SK-N-SH (cell line): Measurements from ENCODE around the gene CPS1. TPM values are rescaled to one million over a fixed set of nuclear protein-coding genes. Genes with fewer than 3 reads are reported as not detected.

Experiments
- CTCF ChIA-PET: fragments of 300-600, 350-600 bp; formaldehyde crosslinking; extraction: SDS; loops from one replicate; lab custom pipeline; 2021; lab: Yijun Ruan, JAX
- POLR2A ChIA-PET: fragments of 350-600 bp; sonication (Branson Sonifier 250); formaldehyde crosslinking; extraction: SDS; loops from one replicate; lab custom pipeline; 2020; ENCODE audit warnings: antibody characterized with exemption, inconsistent platforms; lab: Yijun Ruan, JAX
- DNase-seq: peaks from one replicate; pipeline ENCODE4 v3.0.0; 2012
- H2AFZ ChIP-seq: fragments of 200-600 bp; sonication (generic); 2 replicates; pipeline ENCODE4 v1.8.1; 2016; ENCODE audit warnings: antibody characterized with exemption, mild to moderate bottlenecking, low read depth
- H3F3A ChIP-seq: fragments of 200-600 bp; sonication (generic); replicated peaks from 2 replicates; pipeline ENCODE3; 2016; ENCODE audit warnings: antibody characterized with exemption, mild to moderate bottlenecking; ENCODE audit not compliant: insufficient read depth
- H3K27ac ChIP-seq, 2 experiments: fragments of 200-500 bp in 1 of 2; fragments of 200-600 bp in 1 of 2; sonication (Bioruptor generic) in 1 of 2; sonication (generic), shearing (Covaris generic) in 1 of 2; 2 replicates each; pipeline versions ENCODE4 v1.5.1 to v1.6.1; 2014 to 2016; ENCODE audit warnings: low read depth in 2 of 2, inconsistent platforms in 1 of 2, low read length in 1 of 2, mild to moderate bottlenecking in 1 of 2, mixed read lengths in 1 of 2
- H3K27me3 ChIP-seq: fragments of 200-600 bp; sonication (generic), shearing (Covaris generic); 2 replicates; pipeline ENCODE4 v1.6.1; 2016; ENCODE audit warnings: mixed run types; ENCODE audit not compliant: insufficient read depth
- H3K36me3 ChIP-seq, 2 experiments: fragments of 200-500 bp in 1 of 2; fragments of 200-600 bp in 1 of 2; sonication (Bioruptor generic) in 1 of 2; sonication (generic) in 1 of 2; replicated peaks in 1 of 2; 2 replicates each; pipeline versions ENCODE3 to v1.5.1; 2014 to 2016; ENCODE audit warnings: low read length in 1 of 2, mild to moderate bottlenecking in 1 of 2; ENCODE audit not compliant: insufficient read depth in 2 of 2, control insufficient read depth in 1 of 2
- H3K4me1 ChIP-seq, 2 experiments: fragments of 200-500 bp in 1 of 2; fragments of 200-600 bp in 1 of 2; sonication (Bioruptor generic) in 1 of 2; sonication (generic), shearing (Covaris generic) in 1 of 2; 2 replicates each; pipeline versions ENCODE4 v1.5.1 to v1.6.1; 2014 to 2016; ENCODE audit warnings: low read depth in 1 of 2, low read length in 1 of 2, mixed run types in 1 of 2; ENCODE audit not compliant: insufficient read depth in 2 of 2, control insufficient read depth in 1 of 2
- H3K4me2 ChIP-seq: fragments of 200-600 bp; sonication (generic), shearing (Covaris generic); 2 replicates; pipeline ENCODE4 v1.6.1; 2017; ENCODE audit warnings: mixed run types
- H3K4me3 ChIP-seq, 2 experiments: fragments of 200-500 bp in 1 of 2; fragments of 200-600 bp in 1 of 2; sonication (Bioruptor generic) in 1 of 2; sonication (generic), shearing (Covaris generic) in 1 of 2; 2 replicates each; pipeline versions ENCODE4 v1.5.1 to v1.8.1; 2014 to 2016; ENCODE audit warnings: low read depth in 2 of 2, inconsistent platforms in 1 of 2, low read length in 1 of 2, mild to moderate bottlenecking in 1 of 2, mixed read lengths in 1 of 2, moderate library complexity in 1 of 2
- H3K79me2 ChIP-seq: fragments of 200-600 bp; sonication (generic); 2 replicates; pipeline ENCODE4 v1.8.1; 2017; ENCODE audit warnings: mild to moderate bottlenecking; ENCODE audit not compliant: insufficient read depth
- H3K9ac ChIP-seq: fragments of 200-600 bp; sonication (generic); 2 replicates; pipeline ENCODE4 v1.6.1; 2017; ENCODE audit warnings: mixed run types
- H3K9me2 ChIP-seq: fragments of 200-600 bp; sonication (generic); 2 replicates; pipeline ENCODE4 v1.6.1; 2017; ENCODE audit warnings: mixed run types
- H3K9me3 ChIP-seq: fragments of 200-600 bp; sonication (generic); 2 replicates; pipeline ENCODE4 v1.6.1; 2017; ENCODE audit warnings: mixed run types, mild to moderate bottlenecking, moderate library complexity
- H4K20me1 ChIP-seq: fragments of 200-600 bp; sonication (generic); 2 replicates; pipeline ENCODE4 v1.6.1; 2017; ENCODE audit warnings: mild to moderate bottlenecking, mixed run types; ENCODE audit not compliant: insufficient read depth
- ELF1 ChIP-seq: IDR thresholded peaks from 2 replicates; pipeline ENCODE4 v1.4.0; 2012
- EZH2phosphoT487 ChIP-seq: fragments of 200-600 bp; sonication (generic); IDR thresholded peaks from 2 replicates; pipeline ENCODE4 v1.6.1; 2017; ENCODE audit warnings: low read depth, mixed run types, mild to moderate bottlenecking, antibody characterized with exemption, moderate library complexity, borderline replicate concordance
- GABPA ChIP-seq: IDR thresholded peaks from 2 replicates; pipeline ENCODE4 v1.4.0; 2012; ENCODE audit warnings: low read depth, mild to moderate bottlenecking
- GATA2 ChIP-seq: sonication (generic); formaldehyde crosslinking; IDR thresholded peaks from 2 replicates; pipeline ENCODE4 v1.5.0; 2020; ENCODE audit warnings: mild to moderate bottlenecking, missing genetic modification reagents
- JUND ChIP-seq: IDR thresholded peaks from 2 replicates; pipeline ENCODE4 v1.4.0; 2012
- MEF2A ChIP-seq: IDR thresholded peaks from 2 replicates; pipeline ENCODE4 v1.4.0; 2012; ENCODE audit warnings: low read depth, borderline replicate concordance
- MXI1 ChIP-seq: IDR thresholded peaks from 2 replicates; pipeline ENCODE4 v1.6.1; 2012; ENCODE audit warnings: mild to moderate bottlenecking, low read depth, low read length, improper control_type of control experiment
- POLR2AphosphoS5 ChIP-seq: IDR thresholded peaks from 2 replicates; pipeline ENCODE4 v1.6.1; 2012; ENCODE audit warnings: low read depth, low read length
- SIN3A ChIP-seq: IDR thresholded peaks from 2 replicates; pipeline ENCODE4 v1.6.1; 2012; ENCODE audit warnings: low read depth, mild to moderate bottlenecking, low read length, moderate library complexity, borderline replicate concordance
- TAF1 ChIP-seq: IDR thresholded peaks from 2 replicates; pipeline ENCODE4 v1.6.1; 2012; ENCODE audit warnings: low read depth, mild to moderate bottlenecking, low read length, moderate library complexity, borderline replicate concordance
- WGBS: methylation state at CpG from one replicate; pipeline ENCODE4 v1.1.6; 2017; ENCODE audit warnings: low lambda C conversion rate; 5-methylcytosine and 5-hydroxymethylcytosine counted together
- polyA plus RNA-seq, 3 experiments: library from polyadenylated mRNA; depleted of rRNA; stranded (reverse); fragments of >200 nt; gene quantifications; 2 replicates each; pipeline ENCODE4 v1.2.3, GENCODE V29; 2012
- TF ChIP-seq, protein P1 (sequence below): IDR thresholded peaks from 2 replicates; pipeline ENCODE4 v1.4.0; 2012; ENCODE audit warnings: low read depth, borderline replicate concordance
- TF ChIP-seq, protein P2 (sequence below): IDR thresholded peaks from 2 replicates; pipeline ENCODE4 v1.4.0; 2012; ENCODE audit warnings: low read depth
- TF ChIP-seq, protein P3 (sequence below): fragments of 200-600 bp; sonication (generic); IDR thresholded peaks from 2 replicates; pipeline ENCODE4 v1.6.1; 2017; ENCODE audit warnings: antibody characterized with exemption, mild to moderate bottlenecking, moderate library complexity

Gene CPS1
- polyA plus RNA-seq, 1 of the 3 experiments (the other 2 are of a cell fraction) = 9.2 TPM

DNA sequence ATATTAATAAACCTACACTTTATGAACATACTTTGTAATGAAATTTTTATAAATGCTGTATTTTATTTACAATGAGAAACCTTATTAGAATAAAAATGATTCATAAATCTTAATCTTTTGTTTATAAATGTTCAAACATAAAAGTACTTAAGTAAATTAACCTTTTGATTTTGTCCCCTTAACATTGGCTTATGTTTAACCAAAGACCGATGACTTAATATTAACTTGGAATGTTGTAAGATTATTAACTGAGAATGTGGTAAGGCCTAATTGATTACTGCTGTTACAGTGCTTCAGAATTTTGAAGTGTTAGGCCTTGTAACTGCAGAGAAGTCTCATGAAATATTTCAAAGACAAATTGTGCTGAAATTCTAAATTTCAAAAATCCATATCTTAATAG lies 5.7 kb downstream of the CPS1 start:
- no peak for DNase-seq
- Histone ChIP-seq H3K9me3 (no peaks in the 10 kb centered on the region), H3K79me2 (no peaks in the 10 kb centered on the region), H3K4me3 (no peak overlapping the region), H3K9me2 (no peaks in the 10 kb centered on the region; the same call in 1 of the 2 replicates), H3K27me3 (no peaks in the 10 kb centered on the region), H3K9ac (no peak overlapping the region), H3K36me3 (peaks cover 0 to 3% of the 10 kb centered on the region in 2 experiments), H2AFZ (no peak overlapping the region), H3K4me2 (no peak overlapping the region), H3K4me1 (no peaks in the 10 kb centered on the region), H4K20me1 (no peaks in the 10 kb centered on the region), H3K27ac (no peak overlapping the region), H3F3A (no peaks in the 10 kb centered on the region)
- ChIA-PET CTCF (interaction anchor here (0.9 to 1.4 kb wide), 2 partner anchors 11 to 57 kb away, joined by 3 read pairs; no protein-coding TSS in a partner anchor), POLR2A (no interaction called here)
- WGBS = 80% methylated on average over 1 of the region's 1 CpG
- TF ChIP-seq, protein P1, sequence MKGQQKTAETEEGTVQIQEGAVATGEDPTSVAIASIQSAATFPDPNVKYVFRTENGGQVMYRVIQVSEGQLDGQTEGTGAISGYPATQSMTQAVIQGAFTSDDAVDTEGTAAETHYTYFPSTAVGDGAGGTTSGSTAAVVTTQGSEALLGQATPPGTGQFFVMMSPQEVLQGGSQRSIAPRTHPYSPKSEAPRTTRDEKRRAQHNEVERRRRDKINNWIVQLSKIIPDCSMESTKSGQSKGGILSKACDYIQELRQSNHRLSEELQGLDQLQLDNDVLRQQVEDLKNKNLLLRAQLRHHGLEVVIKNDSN = no peak
- no peak for TF ChIP-seq MEF2A
- TF ChIP-seq POLR2AphosphoS5 = no peak
- no peak for TF ChIP-seq JUND
- TF ChIP-seq EZH2phosphoT487 = no peak
- TF ChIP-seq, protein P2, sequence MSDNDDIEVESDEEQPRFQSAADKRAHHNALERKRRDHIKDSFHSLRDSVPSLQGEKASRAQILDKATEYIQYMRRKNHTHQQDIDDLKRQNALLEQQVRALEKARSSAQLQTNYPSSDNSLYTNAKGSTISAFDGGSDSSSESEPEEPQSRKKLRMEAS = no peak
- no peak for TF ChIP-seq TAF1
- no peak for TF ChIP-seq MXI1

DNA sequence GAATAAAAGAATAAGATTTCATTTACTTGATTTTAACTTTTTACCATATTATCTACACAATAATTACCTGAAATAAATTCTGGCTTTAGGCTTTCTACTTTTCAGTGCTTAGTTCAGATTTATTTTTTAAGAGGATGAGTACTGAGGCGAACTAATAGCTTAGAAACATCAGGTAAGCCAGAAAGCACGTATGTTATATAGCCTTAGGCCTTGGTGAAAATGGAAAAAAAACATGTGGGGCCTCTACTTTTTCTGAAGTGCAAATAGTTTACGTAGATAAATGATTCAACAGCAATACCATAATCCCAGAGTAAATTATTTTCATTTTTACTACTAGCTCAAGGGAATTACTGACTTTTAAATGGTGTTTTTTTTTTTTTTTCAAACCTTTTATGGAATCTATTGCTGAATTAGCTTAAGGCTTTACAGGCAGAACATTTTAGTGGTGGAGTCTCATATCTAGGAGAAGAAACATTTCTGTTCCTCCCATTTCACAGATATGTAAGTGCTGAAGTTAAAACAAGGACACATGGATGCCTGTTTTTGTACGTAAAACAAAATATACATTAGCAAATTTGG lies 6.2 kb downstream of the CPS1 start:
- H3K9me2 ChIP-seq = no peaks in the 10 kb centered on the region; the same call in 1 of the 2 replicates
- no peaks in the 10 kb centered on the region for H3F3A ChIP-seq
- H4K20me1 ChIP-seq = no peaks in the 10 kb centered on the region
- TF ChIP-seq, protein P3, sequence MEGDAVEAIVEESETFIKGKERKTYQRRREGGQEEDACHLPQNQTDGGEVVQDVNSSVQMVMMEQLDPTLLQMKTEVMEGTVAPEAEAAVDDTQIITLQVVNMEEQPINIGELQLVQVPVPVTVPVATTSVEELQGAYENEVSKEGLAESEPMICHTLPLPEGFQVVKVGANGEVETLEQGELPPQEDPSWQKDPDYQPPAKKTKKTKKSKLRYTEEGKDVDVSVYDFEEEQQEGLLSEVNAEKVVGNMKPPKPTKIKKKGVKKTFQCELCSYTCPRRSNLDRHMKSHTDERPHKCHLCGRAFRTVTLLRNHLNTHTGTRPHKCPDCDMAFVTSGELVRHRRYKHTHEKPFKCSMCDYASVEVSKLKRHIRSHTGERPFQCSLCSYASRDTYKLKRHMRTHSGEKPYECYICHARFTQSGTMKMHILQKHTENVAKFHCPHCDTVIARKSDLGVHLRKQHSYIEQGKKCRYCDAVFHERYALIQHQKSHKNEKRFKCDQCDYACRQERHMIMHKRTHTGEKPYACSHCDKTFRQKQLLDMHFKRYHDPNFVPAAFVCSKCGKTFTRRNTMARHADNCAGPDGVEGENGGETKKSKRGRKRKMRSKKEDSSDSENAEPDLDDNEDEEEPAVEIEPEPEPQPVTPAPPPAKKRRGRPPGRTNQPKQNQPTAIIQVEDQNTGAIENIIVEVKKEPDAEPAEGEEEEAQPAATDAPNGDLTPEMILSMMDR = no peak
- no peak for TF ChIP-seq MEF2A
- TF ChIP-seq GABPA = no peak
- TF ChIP-seq EZH2phosphoT487 = no peak
- no peak for TF ChIP-seq GATA2 (CRISPR knock-in tag)
- TF ChIP-seq, protein P2 = no peak
- TF ChIP-seq ELF1 = no peak
- no peak for TF ChIP-seq MXI1
- no peak for TF ChIP-seq SIN3A
- TF ChIP-seq, all 33 proteins: peak for 0
- H3K79me2 ChIP-seq = no peaks in the 10 kb centered on the region
- no peak overlapping the region for H3K4me3 ChIP-seq
- no peaks in the 10 kb centered on the region for H3K4me1 ChIP-seq
- no peaks in the 10 kb centered on the region for H3K27me3 ChIP-seq
- no peak overlapping the region for H2AFZ ChIP-seq
- POLR2A ChIA-PET = no interaction called here
- no peak overlapping the region for H3K27ac ChIP-seq
- DNase-seq = no peak
- CTCF ChIA-PET = interaction anchor here (0.9 to 1.4 kb wide), 2 partner anchors 10 to 58 kb away, joined by 3 read pairs; no protein-coding TSS in a partner anchor
- no peak overlapping the region for H3K4me2 ChIP-seq
- no peak overlapping the region for H3K9ac ChIP-seq
- H3K36me3 ChIP-seq = peaks cover 0 to 3% of the 10 kb centered on the region in 2 experiments
- H3K9me3 ChIP-seq = no peaks in the 10 kb centered on the region
- 91% methylated on average over 4 of the region's 4 CpGs for WGBS
